Cardiac muscle cell (in vitro differentiated cells and primary cell): ENCODE measurements around the gene PDZRN4. TPM values are rescaled to one million over a fixed set of nuclear protein-coding genes. Genes with fewer than 3 reads are reported as not detected.
"Not testable (repeated sequence)": the region's sequence is repeated elsewhere in the genome, so short reads cannot be mapped to it uniquely, and the experiment has no call there.

Experiments used
- DNase-seq, 2 donors: peaks; one replicate each; pipeline versions ENCODE4 v3.0.0 to v3.0.0-alpha.2; 2010 to 2017; ENCODE audit warnings: low read depth in 1 of 2, low spot score in 1 of 2
- H3K27ac ChIP-seq: fragments of 200-600 bp; sonication (generic); 2 replicates; pipeline ENCODE4 v1.5.1; 2016
- H3K27me3 ChIP-seq: fragments of 200-600 bp; sonication (generic); 2 replicates; pipeline ENCODE4 v1.6.0; 2016; ENCODE audit warnings: control low read depth
- H3K36me3 ChIP-seq: fragments of 200-600 bp; sonication (generic); 2 replicates; pipeline ENCODE4 v1.5.1; 2016; ENCODE audit warnings: control low read depth
- H3K4me1 ChIP-seq: fragments of 200-600 bp; sonication (generic); 2 replicates; pipeline ENCODE4 v1.8.1; 2017; ENCODE audit warnings: low read depth, mild to moderate bottlenecking, mixed run types
- H3K4me3 ChIP-seq: fragments of 200-600 bp; sonication (generic); 2 replicates; pipeline ENCODE4 v1.5.1; 2016; ENCODE audit warnings: mild to moderate bottlenecking
- H3K9me3 ChIP-seq: fragments of 200-600 bp; sonication (generic); 2 replicates; pipeline ENCODE4 v1.5.1; 2017; ENCODE audit warnings: low read depth, mild to moderate bottlenecking, control low read depth
- CTCF ChIP-seq: IDR thresholded peaks from 2 replicates; pipeline ENCODE4 v1.5.1; 2012; ENCODE audit warnings: low read depth, mild to moderate bottlenecking, low read length
- polyA plus RNA-seq: library from polyadenylated mRNA; unstranded; fragments of >200 nt; fragmentation: Nextera tagmentation; extraction: Ambion mirVana; gene quantifications from 2 replicates; pipeline ENCODE4 v1.2.1, GENCODE V29; 2016
- total RNA-seq: library from RNA; depleted of rRNA; stranded (reverse); fragments of >200 nt; gene quantifications from 2 replicates; pipeline ENCODE4 v1.2.3, GENCODE V29; 2016

The PDZRN4 gene
- total and polyA plus RNA-seq, 2 experiments from 2014 or later = 2.9 to 5.0 TPM

DNA sequence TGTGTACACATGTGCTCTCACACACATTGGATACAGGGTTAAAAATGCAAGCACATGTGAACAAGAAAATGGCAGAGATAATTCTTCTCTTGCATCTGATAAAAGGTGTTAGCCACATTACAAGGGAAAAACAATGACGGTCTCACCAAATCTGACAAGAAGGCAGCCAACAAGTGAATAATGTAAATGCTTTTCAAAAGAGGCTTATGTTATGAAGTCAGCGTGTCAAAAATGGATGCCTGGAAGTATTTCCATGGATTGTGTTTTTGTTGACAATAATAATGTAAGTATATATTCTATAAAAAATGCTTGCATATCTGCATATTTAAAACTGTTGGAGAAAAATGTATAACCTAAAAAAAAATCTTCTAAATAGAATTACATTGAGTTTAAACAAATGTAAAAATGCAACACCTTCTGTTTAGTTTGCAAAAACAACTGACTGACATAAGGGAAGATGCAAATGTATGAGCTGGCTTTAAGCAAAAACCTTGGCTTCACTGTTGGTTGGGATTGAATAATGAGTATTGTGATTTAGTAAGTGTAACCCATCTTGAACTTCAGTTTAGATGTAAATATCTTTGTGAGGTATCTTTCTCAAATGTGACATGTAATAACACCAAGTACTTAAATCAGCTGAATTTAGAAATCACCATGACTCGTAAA is 424.9 kb downstream of the PDZRN4 start:
- Histone ChIP-seq H3K27ac (no peak overlapping the region), H3K36me3 (no peaks in the 10 kb centered on the region)
- TF ChIP-seq CTCF = no peak

DNA sequence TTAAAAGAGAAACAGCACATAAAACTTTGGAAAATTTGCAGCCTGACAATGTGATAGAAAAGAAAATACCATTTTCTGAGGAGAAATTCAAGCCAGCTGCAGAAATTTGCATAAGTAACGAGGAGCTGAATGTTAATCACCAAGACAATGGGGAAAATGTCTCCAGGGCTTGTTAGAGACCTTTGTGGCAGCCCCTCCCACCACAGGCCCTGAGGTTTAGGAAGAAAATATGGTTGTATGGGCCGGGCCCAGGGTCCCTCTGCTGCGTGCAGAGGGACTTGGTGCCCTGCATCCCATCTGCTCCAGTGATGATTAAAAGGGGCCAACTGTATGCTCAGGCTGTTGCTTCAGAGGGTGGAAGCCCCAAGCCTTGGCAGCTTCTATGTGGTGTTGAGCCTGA is 427.1 kb downstream of the PDZRN4 start:
- H3K27ac ChIP-seq, H3K27me3 ChIP-seq, H3K9me3 ChIP-seq, H3K36me3 ChIP-seq, H3K4me3 ChIP-seq, H3K4me1 ChIP-seq, DNase-seq: not testable (repeated sequence)

More for the DNA sequence above, 424.9 kb downstream of the PDZRN4 start:
- no peaks in the 10 kb centered on the region for H3K9me3 ChIP-seq
- no peak for DNase-seq
- H3K27me3 ChIP-seq = no peaks in the 10 kb centered on the region
- no peaks in the 10 kb centered on the region for H3K4me1 ChIP-seq
- no peak overlapping the region for H3K4me3 ChIP-seq

GRCh38 chr12:41619705-41620104 is 431.6 kb downstream of the PDZRN4 start:
- Histone ChIP-seq H3K27me3 (no peaks in the 10 kb centered on the region), H3K4me3 (no peak overlapping the region), H3K9me3 (no peaks in the 10 kb centered on the region), H3K27ac (no peak overlapping the region), H3K4me1 (no peaks in the 10 kb centered on the region), H3K36me3 (no peaks in the 10 kb centered on the region)
- DNase-seq = no peak
- no peak for TF ChIP-seq CTCF

DNA sequence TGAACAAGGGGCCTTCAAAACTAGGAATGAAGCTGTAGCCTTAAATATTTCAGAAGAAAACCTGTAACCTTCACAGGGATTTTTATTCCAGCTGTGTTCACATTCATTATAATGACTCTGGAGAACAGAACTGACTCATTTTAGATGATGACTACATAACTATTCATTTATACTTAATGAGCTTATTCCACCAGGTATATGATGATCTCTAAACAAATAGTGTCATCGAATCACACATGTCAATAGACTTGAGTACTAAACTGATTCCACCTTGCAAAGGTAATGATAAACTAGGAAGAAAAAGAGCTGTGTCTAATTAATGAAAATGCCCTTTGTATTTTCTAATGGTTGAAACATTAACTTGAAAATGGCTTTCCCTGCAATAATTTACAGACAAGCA is 433.2 kb downstream of the PDZRN4 start:
- H3K27ac ChIP-seq = no peak overlapping the region
- H3K36me3 ChIP-seq = no peaks in the 10 kb centered on the region
- TF ChIP-seq CTCF = no peak
- H3K4me3 ChIP-seq = no peak overlapping the region
- no peaks in the 10 kb centered on the region for H3K27me3 ChIP-seq
- DNase-seq = no peak
- no peaks in the 10 kb centered on the region for H3K4me1 ChIP-seq
- H3K9me3 ChIP-seq = no peaks in the 10 kb centered on the region
